Measurements from ENCODE around the gene RNASET2. TPM values are rescaled to one million over a fixed set of nuclear protein-coding genes. Genes with fewer than 3 reads are reported as not detected.

Gene RNASET2, protein sequence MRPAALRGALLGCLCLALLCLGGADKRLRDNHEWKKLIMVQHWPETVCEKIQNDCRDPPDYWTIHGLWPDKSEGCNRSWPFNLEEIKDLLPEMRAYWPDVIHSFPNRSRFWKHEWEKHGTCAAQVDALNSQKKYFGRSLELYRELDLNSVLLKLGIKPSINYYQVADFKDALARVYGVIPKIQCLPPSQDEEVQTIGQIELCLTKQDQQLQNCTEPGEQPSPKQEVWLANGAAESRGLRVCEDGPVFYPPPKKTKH
- 13.9 and 28.9 TPM in 2 replicates for total RNA-seq

DNA sequence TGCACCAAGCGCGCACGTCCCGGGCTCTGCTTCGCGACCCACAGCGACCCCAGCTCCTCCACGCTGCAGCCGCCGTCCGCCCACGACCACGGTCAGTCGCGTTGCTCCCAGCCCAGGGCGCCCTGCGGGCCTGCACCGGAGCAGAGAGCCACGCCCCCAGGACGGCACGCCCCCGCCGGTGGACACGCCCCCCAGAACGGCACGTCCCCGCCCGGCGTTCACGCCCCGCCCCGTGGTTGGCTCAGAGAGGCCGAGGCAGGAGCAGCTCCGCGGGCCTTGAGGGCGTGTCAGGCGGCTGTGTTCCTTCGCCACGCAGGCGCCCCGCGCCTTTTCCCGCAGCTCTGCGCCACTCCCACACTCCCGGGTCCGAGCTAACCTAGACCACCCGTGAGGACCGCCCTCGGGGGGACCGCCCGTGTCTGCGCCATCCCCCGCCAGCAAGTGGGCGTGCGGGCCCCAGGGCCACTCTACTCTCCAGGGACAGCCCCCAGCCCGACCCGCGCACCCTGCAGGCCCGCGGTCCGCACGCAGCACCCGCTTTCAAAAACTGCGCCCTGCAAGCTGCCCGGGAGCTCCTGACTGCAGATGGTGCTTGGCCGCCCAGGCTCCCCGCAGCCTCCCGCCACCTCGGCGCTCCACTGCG, at the start of gene RNASET2:
Gene RNASET2, minus strand, starts transcription at position 107 of the 643 bp plus-strand sequence. CDS start 368 bp downstream, outside the sequence.

GRCh38 chr6:166999145-166999883, 43.0 kb upstream of the RNASET2 start, which contains the start of gene CEP43:
Gene CEP43, plus strand, starts transcription at chr6:166999397. Its CDS starts 16 bp downstream, at chr6:166999413.

Small RNAs within 50 kb of the gene (small RNA-seq; reads per million reads assigned to genes)
- not detected for gene MIR3939 (ENCODE audit: low replicate concordance)

Other genes with a start within 250 kb of the RNASET2 start
- gene CEP43, start 42.8 kb upstream of the RNASET2 start, total RNA-seq: 17.9 and 32.1 TPM in 2 replicates
- not detected in 2 replicates for gene CCR6, start 166.5 kb upstream of the RNASET2 start, total RNA-seq
- gene GPR31, start 201.4 kb upstream of the RNASET2 start, total RNA-seq: not detected in 2 replicates

Data from placental pericyte (primary cell).